DND-41 (cell line): ENCODE results near the gene SLC13A3.

Experiments
- ATAC-seq: fragments of 200-7000 bp; cut with Tn5 transposase; 3 replicates; pipeline ENCODE4 v1.9.1; 2021; ENCODE audit warnings: low read depth; ENCODE audit not compliant: insufficient read depth
- DNase-seq: peaks from one replicate; pipeline ENCODE4 v3.0.0-alpha.2; 2020
- H2AFZ ChIP-seq: 2 replicates; pipeline ENCODE4 v1.6.0; 2012; ENCODE audit warnings: low read depth, low read length
- H3K27ac ChIP-seq: 2 replicates; pipeline ENCODE4 v1.5.1; 2012; ENCODE audit warnings: low read length, inconsistent platforms
- H3K27me3 ChIP-seq: fragments of 200-600 bp; sonication (generic); 2 replicates; pipeline ENCODE4 v1.6.0; 2012; ENCODE audit warnings: low read length, mild to moderate bottlenecking, inconsistent platforms; ENCODE audit not compliant: insufficient read depth, poor library complexity
- H3K36me3 ChIP-seq: 2 replicates; pipeline ENCODE4 v1.5.1; 2012; ENCODE audit warnings: low read length, inconsistent platforms; ENCODE audit not compliant: insufficient read depth
- H3K4me1 ChIP-seq: 2 replicates; pipeline ENCODE4 v1.5.1; 2012; ENCODE audit warnings: mild to moderate bottlenecking, low read length; ENCODE audit not compliant: insufficient read depth
- H3K4me2 ChIP-seq: 2 replicates; pipeline ENCODE4 v1.6.0; 2012; ENCODE audit warnings: mild to moderate bottlenecking, moderate library complexity, low read length, inconsistent platforms; ENCODE audit not compliant: insufficient read depth
- H3K4me3 ChIP-seq, 2 experiments: fragments of 200-600 bp in 1 of 2; shearing (Covaris generic) in 1 of 2; 2 replicates each; pipeline ENCODE4 v1.5.1; 2012 to 2016; ENCODE audit warnings: inconsistent platforms in 2 of 2, low read length in 2 of 2, mild to moderate bottlenecking in 2 of 2, low read depth in 1 of 2, moderate library complexity in 1 of 2
- H3K79me2 ChIP-seq: 2 replicates; pipeline ENCODE4 v1.6.0; 2012; ENCODE audit warnings: low read length, inconsistent platforms; ENCODE audit not compliant: insufficient read depth
- H3K9ac ChIP-seq: 2 replicates; pipeline ENCODE4 v1.6.0; 2012; ENCODE audit warnings: low read depth, mild to moderate bottlenecking, inconsistent platforms, low read length, moderate library complexity
- H3K9me3 ChIP-seq: 2 replicates; pipeline ENCODE4 v1.5.1; 2012; ENCODE audit warnings: low read length, moderate library complexity, mild to moderate bottlenecking, inconsistent platforms; ENCODE audit not compliant: insufficient read depth, severe bottlenecking
- H4K20me1 ChIP-seq: 2 replicates; pipeline ENCODE4 v1.6.0; 2012; ENCODE audit warnings: low read length; ENCODE audit not compliant: insufficient read depth
- EZH2 ChIP-seq: IDR thresholded peaks from 3 replicates; pipeline ENCODE4 v1.6.1; 2012; ENCODE audit warnings: borderline replicate concordance, low read depth, mild to moderate bottlenecking, moderate library complexity, low read length, inconsistent platforms; ENCODE audit not compliant: severe bottlenecking
- TF ChIP-seq, protein P1 (sequence below): IDR thresholded peaks from 2 replicates; pipeline ENCODE4 v1.5.1; 2012; ENCODE audit warnings: borderline replicate concordance, low read length, moderate library complexity, mild to moderate bottlenecking; ENCODE audit not compliant: poor library complexity, severe bottlenecking; ENCODE audit errors: extremely low read depth

Gene SLC13A3

DNA sequence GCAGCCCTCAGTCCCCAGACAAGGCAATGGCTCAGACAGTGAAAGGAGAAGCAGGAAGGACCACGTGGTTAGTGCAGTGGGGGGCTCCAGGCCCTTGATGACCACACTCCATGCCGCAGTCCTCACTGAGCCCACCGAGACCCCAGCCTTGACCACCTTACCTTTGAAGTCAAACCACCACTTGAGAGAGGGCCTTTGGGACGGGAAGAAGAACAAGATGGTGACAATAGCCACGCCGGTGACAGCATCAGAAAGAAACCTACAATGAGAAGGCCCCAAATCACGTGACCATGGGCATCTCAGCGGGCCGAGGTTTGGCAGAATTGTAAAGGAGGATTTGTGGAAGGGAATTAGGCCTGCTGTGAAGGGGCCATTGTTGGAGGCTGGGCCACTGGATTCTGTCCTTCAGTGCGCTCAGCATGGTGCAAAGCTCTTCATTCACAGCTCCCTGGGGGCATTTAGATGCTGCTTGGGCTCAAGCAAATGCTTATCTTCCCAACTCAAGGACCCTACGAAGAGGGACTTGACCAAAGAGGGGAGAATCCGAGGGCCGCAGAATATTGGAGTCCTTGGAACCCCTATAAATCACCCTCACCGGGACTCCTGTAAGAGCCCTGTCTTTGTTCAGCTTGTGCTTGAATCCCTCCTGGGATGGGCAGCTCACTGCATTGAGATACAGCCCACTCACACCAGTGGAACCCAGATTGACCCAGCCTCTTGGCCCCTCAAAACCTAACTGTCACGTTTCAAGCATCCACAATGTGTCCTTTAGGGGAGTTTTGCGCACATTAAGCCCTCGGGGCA, 67.6 kb downstream of the SLC13A3 start:
- H3K4me2 ChIP-seq = no peak overlapping the region
- no peak overlapping the region for H2AFZ ChIP-seq
- no peak overlapping the region for H3K9ac ChIP-seq
- DNase-seq = no peak
- TF ChIP-seq EZH2 = no peak
- TF ChIP-seq, protein P1, sequence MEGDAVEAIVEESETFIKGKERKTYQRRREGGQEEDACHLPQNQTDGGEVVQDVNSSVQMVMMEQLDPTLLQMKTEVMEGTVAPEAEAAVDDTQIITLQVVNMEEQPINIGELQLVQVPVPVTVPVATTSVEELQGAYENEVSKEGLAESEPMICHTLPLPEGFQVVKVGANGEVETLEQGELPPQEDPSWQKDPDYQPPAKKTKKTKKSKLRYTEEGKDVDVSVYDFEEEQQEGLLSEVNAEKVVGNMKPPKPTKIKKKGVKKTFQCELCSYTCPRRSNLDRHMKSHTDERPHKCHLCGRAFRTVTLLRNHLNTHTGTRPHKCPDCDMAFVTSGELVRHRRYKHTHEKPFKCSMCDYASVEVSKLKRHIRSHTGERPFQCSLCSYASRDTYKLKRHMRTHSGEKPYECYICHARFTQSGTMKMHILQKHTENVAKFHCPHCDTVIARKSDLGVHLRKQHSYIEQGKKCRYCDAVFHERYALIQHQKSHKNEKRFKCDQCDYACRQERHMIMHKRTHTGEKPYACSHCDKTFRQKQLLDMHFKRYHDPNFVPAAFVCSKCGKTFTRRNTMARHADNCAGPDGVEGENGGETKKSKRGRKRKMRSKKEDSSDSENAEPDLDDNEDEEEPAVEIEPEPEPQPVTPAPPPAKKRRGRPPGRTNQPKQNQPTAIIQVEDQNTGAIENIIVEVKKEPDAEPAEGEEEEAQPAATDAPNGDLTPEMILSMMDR = no peak
- H3K36me3 ChIP-seq = no peaks in the 10 kb centered on the region
- H3K9me3 ChIP-seq = peaks cover 4% of the 10 kb centered on the region
- no peak for ATAC-seq
- no peaks in the 10 kb centered on the region for H3K79me2 ChIP-seq
- H3K4me3 ChIP-seq = no peak overlapping the region
- no peaks in the 10 kb centered on the region; the same call in 1 of the 2 replicates for H4K20me1 ChIP-seq
- peaks cover 6% of the 10 kb centered on the region for H3K27me3 ChIP-seq
- no peak overlapping the region for H3K27ac ChIP-seq
- no peaks in the 10 kb centered on the region for H3K4me1 ChIP-seq

DNA sequence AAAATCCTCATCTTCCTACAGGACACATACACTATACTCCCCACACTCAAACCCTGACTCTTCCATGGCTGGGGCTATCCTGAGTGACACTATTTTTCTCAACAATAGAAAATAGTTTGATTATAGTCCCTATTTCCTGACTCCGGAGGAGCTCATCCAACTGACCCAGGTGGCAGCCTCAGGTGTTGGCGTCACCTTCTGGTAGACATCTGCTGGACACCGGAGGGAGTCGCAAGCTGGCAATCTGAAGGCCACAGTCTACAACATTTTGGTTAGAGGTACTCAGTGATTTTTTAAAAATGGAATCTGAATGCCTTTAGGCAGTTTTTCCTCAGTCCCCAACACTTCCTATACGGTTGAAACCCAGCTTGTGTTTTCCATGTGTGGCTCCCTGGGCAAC, 68.6 kb downstream of the SLC13A3 start:
- no peak overlapping the region for H3K27ac ChIP-seq
- no peak overlapping the region for H3K4me3 ChIP-seq
- H3K9me3 ChIP-seq = peaks cover 4% of the 10 kb centered on the region
- no peak overlapping the region for H3K4me2 ChIP-seq
- H3K9ac ChIP-seq = no peak overlapping the region
- DNase-seq (no peak), ATAC-seq (no peak)
- no peaks in the 10 kb centered on the region for H3K36me3 ChIP-seq
- TF ChIP-seq EZH2 = no peak
- TF ChIP-seq, protein P1 = no peak
- H3K27me3 ChIP-seq = peaks cover 6% of the 10 kb centered on the region
- H3K4me1 ChIP-seq = no peaks in the 10 kb centered on the region
- H4K20me1 ChIP-seq = no peaks in the 10 kb centered on the region; the same call in 1 of the 2 replicates
- H3K79me2 ChIP-seq = no peaks in the 10 kb centered on the region
- no peak overlapping the region for H2AFZ ChIP-seq

DNA sequence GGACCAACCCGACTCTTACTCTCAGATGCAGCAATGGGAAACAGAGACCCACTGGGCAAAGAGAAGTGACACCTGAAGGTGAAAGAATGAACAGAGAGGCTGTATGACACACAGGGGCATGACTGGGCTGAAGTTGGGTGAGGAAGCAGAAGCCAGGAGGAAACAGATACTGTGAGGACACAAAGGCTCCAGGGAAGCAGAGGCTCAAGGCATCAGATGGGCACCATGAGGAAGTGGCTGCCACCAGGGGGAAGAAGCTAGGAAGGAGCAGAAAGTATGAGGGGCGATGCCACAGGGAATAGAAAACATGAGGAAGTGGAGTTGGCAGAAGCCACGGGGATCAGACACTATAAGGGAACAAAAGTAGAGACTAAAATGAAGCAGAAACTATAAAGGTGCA, 69.9 kb downstream of the SLC13A3 start:
- Histone ChIP-seq H3K79me2 (no peaks in the 10 kb centered on the region), H3K9ac (no peak overlapping the region), H3K27me3 (peaks cover 6% of the 10 kb centered on the region), H2AFZ (no peak overlapping the region), H4K20me1 (no peaks in the 10 kb centered on the region; the same call in 1 of the 2 replicates), H3K4me2 (no peak overlapping the region), H3K36me3 (no peaks in the 10 kb centered on the region), H3K27ac (no peak overlapping the region), H3K4me1 (no peaks in the 10 kb centered on the region), H3K9me3 (peaks cover 4% of the 10 kb centered on the region), H3K4me3 (no peak overlapping the region)
- DNase-seq (no peak), ATAC-seq (no peak)
- TF ChIP-seq EZH2 = no peak
- TF ChIP-seq, protein P1 = no peak
